Measurements from ENCODE around the gene KCMF1.

DNA sequence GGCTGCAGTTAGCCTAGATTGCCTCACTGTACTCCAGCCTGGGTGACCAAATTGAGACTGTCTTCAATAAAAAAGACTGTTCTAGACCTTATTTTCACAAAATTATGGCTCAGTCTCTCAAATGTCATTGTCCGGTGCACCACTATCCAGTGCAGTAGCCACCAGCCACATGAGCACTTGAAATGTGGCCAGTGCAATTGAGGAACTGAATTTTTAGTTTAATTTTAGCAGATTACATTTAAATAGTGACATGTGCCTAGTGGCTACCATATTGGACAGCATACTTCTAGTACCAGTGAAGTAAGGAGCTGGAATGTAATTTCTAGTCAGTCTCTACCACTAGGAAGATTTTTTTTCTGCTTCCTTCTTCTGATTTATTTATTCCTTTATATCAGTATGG, 39.4 kb downstream of the KCMF1 start:
- TF ChIP-seq, protein P1, sequence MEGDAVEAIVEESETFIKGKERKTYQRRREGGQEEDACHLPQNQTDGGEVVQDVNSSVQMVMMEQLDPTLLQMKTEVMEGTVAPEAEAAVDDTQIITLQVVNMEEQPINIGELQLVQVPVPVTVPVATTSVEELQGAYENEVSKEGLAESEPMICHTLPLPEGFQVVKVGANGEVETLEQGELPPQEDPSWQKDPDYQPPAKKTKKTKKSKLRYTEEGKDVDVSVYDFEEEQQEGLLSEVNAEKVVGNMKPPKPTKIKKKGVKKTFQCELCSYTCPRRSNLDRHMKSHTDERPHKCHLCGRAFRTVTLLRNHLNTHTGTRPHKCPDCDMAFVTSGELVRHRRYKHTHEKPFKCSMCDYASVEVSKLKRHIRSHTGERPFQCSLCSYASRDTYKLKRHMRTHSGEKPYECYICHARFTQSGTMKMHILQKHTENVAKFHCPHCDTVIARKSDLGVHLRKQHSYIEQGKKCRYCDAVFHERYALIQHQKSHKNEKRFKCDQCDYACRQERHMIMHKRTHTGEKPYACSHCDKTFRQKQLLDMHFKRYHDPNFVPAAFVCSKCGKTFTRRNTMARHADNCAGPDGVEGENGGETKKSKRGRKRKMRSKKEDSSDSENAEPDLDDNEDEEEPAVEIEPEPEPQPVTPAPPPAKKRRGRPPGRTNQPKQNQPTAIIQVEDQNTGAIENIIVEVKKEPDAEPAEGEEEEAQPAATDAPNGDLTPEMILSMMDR (IDR thresholded peaks at IDR 0.05): no peak
- TF ChIP-seq POLR2AphosphoS5 (IDR thresholded peaks at IDR 0.05): no peak

Data from sigmoid colon (tissue), 4 donors.